Body of pancreas (tissue), 4 donors: ENCODE measurements around the gene FHL2.

Experiments
- POLR2A ChIP-seq, 3 donors: fragments of 450-650 bp; IDR thresholded peaks; one replicate each; pipeline ENCODE4 v1.6.1; 2016; ENCODE audit warnings: antibody characterized with exemption in 3 of 3, mild to moderate bottlenecking in 2 of 3
- TF ChIP-seq, protein P1 (sequence below), 7 experiments: fragments of 450-650 bp in 4 of 7; fragments of 200-600 bp in 3 of 7; sonication (generic) in 3 of 7; IDR thresholded peaks; one replicate each; pipeline ENCODE4 v1.5.1; 2016 to 2019; ENCODE audit warnings: antibody characterized with exemption in 7 of 7

DNA sequence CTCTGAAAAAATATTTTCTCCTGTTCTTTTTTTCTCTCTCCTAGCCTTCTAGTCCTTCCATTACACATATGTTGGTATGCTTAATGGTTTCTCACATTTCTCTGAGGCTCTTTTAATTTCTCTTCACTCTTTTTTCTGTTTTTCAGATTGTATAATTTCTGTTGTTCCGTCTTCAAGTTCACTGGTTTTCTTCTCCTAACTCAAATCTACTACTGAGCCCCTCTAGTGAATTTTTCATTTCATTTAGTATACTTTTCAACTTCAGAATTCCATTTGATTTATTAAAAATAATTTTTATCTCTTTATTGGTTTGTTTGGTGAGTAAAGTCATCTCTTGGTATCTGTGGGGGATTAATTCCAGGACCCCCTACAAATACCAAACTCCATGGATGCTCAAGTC is 41.7 kb downstream of the FHL2 start:
- TF ChIP-seq, protein P1, sequence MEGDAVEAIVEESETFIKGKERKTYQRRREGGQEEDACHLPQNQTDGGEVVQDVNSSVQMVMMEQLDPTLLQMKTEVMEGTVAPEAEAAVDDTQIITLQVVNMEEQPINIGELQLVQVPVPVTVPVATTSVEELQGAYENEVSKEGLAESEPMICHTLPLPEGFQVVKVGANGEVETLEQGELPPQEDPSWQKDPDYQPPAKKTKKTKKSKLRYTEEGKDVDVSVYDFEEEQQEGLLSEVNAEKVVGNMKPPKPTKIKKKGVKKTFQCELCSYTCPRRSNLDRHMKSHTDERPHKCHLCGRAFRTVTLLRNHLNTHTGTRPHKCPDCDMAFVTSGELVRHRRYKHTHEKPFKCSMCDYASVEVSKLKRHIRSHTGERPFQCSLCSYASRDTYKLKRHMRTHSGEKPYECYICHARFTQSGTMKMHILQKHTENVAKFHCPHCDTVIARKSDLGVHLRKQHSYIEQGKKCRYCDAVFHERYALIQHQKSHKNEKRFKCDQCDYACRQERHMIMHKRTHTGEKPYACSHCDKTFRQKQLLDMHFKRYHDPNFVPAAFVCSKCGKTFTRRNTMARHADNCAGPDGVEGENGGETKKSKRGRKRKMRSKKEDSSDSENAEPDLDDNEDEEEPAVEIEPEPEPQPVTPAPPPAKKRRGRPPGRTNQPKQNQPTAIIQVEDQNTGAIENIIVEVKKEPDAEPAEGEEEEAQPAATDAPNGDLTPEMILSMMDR (IDR thresholded peaks at IDR 0.05): no peak
- TF ChIP-seq POLR2A (IDR thresholded peaks at IDR 0.05): no peak
